HCT116 (cell line): ENCODE measurements around the gene PITRM1.

Experiments used
- CTCF ChIP-seq, 3 experiments: fragments of 200-600 bp in 1 of 3; sonication (generic) in 1 of 3; IDR thresholded peaks in 2 of 3; conservative IDR thresholded peaks in 1 of 3; 2 replicates each; pipeline ENCODE4 v1.5.1; 2012 to 2017; ENCODE audit warnings: low read depth in 2 of 3, low read length in 2 of 3, antibody characterized with exemption in 1 of 3, borderline replicate concordance in 1 of 3, control low read depth in 1 of 3, mild to moderate bottlenecking in 1 of 3, mixed read lengths in 1 of 3, mixed run types in 1 of 3, moderate library complexity in 1 of 3; ENCODE audit not compliant: insufficient read depth in 1 of 3
- EZH2 ChIP-seq: fragments of 200-600 bp; sonication (generic); IDR thresholded peaks from 2 replicates; pipeline ENCODE4 v1.6.1; 2017; ENCODE audit warnings: antibody characterized with exemption, mixed run types
- POLR2A ChIP-seq: IDR thresholded peaks from 2 replicates; pipeline ENCODE4 v1.7.0; 2011; ENCODE audit warnings: borderline replicate concordance; ENCODE audit not compliant: insufficient read depth, insufficient read length; ENCODE audit errors: extremely low read depth
- SRF ChIP-seq: IDR thresholded peaks from 2 replicates; pipeline ENCODE4 v1.6.1; 2012; ENCODE audit warnings: low read depth

DNA sequence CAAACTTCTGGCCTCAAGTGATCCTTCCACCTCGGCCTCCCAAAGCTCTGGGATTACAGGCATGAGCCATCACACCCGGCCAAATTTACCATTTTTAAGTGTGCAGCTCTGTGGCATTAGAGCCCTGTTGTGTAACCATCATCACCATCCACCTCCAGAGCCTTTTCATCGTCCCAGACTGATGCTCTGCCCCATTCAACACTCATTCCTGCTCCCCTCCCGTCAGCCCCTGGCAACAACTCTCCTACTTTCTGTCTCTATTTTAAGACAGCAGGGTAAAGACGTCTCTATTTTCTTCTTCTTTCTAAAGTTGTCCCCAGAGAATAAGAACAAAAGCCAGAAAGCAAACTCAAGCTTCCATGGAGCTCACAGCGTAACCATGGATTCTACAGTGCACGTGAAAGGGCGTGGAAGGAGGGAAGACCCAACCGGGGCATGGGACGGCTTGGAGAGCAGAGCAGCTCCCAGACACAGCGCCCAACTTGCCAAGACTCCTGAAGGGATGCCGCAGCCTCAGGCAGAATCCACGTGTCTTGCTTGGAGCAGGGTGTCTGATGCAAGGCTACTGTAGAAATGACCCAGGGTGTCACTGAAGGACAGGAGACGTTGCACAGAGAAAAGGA lies 42.7 kb upstream of the PITRM1 start:
- no peak for TF ChIP-seq POLR2A
- no peak for TF ChIP-seq CTCF (IDR thresholded peaks at IDR 0.05 in 2 of 3, conservative IDR thresholded peaks at IDR 0.05 in 1 of 3; ENCODE audit: borderline replicate concordance in 1 of 3, insufficient read depth in 1 of 3, low read depth in 2 of 3, low read length in 2 of 3)
- TF ChIP-seq EZH2 = no peak
- no peak for TF ChIP-seq SRF
